Coronary artery (tissue), 2 donors: ENCODE results near the gene FXR1.

ENCODE experiments used
- DNase-seq: peaks from one replicate; pipeline ENCODE4 v3.0.0-alpha.2; 2017; ENCODE audit warnings: low spot score
- H3K27ac ChIP-seq, 2 donors: fragments of 200-600 bp; sonication (generic); one replicate each; pipeline ENCODE4 v1.5.1; 2016 to 2019
- H3K4me3 ChIP-seq: fragments of 200-600 bp; sonication (generic); 2 replicates; pipeline ENCODE4 v1.5.1; 2016; ENCODE audit warnings: mild to moderate bottlenecking, moderate library complexity
- TF ChIP-seq, protein P1 (sequence below): fragments of 200-600 bp; sonication (generic); IDR thresholded peaks from one replicate; pipeline ENCODE4 v1.5.1; 2019; ENCODE audit warnings: antibody characterized with exemption

The FXR1 gene

DNA sequence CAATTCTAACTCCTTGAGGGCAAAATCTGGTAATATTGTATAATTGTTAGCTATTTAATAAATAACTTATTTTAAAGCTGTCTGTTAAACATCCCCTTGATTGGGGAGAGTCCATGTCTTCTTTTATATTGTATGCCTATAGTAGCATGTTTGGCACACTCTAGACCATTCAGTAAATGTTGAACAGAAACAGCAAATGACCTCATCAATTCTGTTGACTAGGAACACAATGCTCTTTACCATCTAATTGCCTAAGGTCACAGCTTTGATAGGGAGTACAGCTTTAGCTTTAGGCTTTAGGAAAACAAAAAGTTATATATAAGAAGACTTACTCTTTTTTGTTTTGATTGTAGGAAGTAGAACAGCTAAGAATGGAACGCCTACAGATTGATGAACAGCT lies 50.1 kb downstream of the FXR1 start:
- DNase-seq: no peak
- no peak overlapping the region for H3K4me3 ChIP-seq
- no peak overlapping the region for H3K27ac ChIP-seq
- TF ChIP-seq, protein P1, sequence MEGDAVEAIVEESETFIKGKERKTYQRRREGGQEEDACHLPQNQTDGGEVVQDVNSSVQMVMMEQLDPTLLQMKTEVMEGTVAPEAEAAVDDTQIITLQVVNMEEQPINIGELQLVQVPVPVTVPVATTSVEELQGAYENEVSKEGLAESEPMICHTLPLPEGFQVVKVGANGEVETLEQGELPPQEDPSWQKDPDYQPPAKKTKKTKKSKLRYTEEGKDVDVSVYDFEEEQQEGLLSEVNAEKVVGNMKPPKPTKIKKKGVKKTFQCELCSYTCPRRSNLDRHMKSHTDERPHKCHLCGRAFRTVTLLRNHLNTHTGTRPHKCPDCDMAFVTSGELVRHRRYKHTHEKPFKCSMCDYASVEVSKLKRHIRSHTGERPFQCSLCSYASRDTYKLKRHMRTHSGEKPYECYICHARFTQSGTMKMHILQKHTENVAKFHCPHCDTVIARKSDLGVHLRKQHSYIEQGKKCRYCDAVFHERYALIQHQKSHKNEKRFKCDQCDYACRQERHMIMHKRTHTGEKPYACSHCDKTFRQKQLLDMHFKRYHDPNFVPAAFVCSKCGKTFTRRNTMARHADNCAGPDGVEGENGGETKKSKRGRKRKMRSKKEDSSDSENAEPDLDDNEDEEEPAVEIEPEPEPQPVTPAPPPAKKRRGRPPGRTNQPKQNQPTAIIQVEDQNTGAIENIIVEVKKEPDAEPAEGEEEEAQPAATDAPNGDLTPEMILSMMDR: no peak

DNA sequence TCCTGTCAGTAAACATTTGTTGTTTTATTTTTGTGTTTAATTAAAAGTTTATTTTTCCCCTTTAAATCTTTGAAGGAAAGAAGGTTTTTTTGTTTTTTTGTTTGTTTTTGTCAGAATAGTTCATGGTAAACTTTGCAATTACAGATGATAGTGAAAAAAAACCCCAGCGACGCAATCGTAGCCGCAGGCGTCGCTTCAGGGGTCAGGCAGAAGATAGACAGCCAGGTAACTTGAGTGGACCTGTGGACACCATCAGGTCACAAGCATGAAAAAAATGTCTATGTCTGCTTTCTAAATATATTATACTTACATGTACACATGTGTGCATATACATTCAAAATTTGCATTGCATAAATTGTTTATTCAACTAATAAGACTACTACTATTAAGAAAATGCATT lies 58.5 kb downstream of the FXR1 start:
- Histone ChIP-seq H3K27ac (no peak overlapping the region), H3K4me3 (no peak overlapping the region)
- TF ChIP-seq, protein P1: no peak
- DNase-seq: no peak

DNA sequence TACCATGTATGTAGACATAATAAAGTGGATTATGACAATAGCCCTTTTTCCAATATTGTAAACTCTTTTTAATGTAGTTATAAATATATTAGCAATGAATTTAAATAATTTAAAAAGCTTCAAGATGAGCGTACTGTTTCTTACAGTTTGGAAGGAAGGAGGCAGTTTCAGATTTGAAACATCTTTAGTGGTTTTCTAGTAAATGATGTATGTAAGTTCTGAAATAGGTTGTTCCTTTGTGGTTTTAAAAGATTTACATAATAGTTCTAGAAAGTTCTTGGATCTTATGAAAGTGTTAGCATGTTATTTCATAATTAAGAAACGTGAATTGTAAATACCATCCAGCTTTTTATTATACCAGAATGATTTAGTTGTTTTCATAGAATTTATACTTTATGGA lies 61.1 kb downstream of the FXR1 start:
- no peak for DNase-seq
- H3K27ac ChIP-seq: no peak overlapping the region
- H3K4me3 ChIP-seq: no peak overlapping the region
- TF ChIP-seq, protein P1: no peak

DNA sequence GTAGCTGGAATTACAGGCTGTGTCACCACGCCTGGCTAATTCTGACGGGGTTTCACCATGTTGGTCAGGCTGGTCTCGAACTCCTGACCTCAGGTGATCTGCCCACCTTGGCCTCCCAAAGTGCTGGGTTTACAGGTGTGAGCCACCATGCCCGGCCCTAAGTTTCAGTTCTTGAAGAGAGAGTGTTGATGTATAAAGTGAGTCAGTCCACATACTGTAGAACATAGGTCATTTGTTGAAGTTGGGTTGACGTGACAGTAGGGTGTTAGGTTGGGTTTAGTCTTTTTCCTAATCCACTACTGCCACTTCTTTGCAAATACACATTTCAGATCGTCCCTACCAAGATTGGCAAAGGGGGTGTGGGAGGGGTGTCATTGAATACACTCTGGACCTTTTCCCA lies 61.8 kb downstream of the FXR1 start:
- H3K4me3 ChIP-seq: no peak overlapping the region
- H3K27ac ChIP-seq: no peak overlapping the region
- TF ChIP-seq, protein P1: no peak
- no peak for DNase-seq

DNA sequence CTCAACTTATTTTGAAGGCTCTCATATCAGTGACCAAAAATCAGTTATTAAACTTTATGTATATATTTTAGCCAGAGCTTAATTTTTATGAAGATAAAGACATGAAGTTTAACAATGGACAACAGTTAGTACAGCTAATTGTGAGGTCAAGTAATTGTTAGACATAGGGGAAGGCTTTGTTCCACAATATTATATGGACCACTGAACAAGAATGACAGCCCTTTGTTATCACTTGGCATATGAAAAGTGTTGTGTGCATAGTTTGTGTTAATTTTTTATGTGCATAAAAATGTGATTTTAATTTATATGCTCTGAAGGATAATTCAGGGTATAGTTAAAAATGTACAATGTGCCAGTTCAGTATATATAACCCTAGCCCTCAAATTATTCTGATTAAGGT lies 65.0 kb downstream of the FXR1 start:
- H3K4me3 ChIP-seq: no peak overlapping the region
- no peak overlapping the region for H3K27ac ChIP-seq
- TF ChIP-seq, protein P1: no peak
- DNase-seq: no peak

DNA sequence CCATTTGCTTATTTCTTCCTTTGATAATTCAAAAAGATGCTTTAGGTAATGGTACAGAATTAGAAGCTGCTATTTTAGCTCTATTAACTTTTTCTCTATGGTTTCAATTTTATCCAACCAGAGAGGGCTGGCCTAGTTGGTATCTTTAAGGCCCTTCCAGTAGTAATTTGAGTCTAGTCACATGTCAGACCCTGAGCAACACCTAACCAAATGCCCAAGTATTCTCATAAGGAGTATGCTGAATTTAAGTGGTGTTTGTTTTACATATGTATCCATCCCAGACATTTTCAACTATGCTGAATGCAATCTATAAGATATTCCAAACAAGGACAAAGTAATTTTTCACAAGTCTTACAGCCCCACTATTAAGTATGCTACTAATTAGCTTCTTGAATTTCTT lies 67.5 kb downstream of the FXR1 start:
- DNase-seq: no peak
- H3K27ac ChIP-seq: no peak overlapping the region

DNA sequence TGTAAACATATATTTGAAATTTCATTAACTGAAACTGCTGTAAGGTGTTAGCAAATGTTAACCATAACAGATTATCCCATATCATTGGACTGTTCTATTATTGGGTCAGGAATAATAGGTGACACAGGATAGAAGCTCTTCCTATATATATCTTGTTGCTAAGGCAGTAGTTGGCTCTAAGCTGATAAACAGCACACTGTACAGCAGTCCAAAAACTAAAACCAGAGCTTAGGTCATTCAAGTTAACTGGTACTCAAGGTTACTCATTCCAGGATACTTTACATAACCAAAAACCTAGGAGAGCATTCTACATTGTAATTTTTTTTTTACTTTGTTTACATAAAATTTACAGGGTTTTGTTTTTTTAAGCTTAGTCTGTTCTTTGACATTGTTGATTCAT lies 68.1 kb downstream of the FXR1 start:
- no peak overlapping the region for H3K27ac ChIP-seq
- H3K4me3 ChIP-seq: no peak overlapping the region
- DNase-seq: no peak
- TF ChIP-seq, protein P1: no peak

More for the DNA sequence above, 67.5 kb downstream of the FXR1 start:
- H3K4me3 ChIP-seq: no peak overlapping the region
- TF ChIP-seq, protein P1: no peak
